ENCODE data around the gene TMED7.

Gene TMED7

DNA sequence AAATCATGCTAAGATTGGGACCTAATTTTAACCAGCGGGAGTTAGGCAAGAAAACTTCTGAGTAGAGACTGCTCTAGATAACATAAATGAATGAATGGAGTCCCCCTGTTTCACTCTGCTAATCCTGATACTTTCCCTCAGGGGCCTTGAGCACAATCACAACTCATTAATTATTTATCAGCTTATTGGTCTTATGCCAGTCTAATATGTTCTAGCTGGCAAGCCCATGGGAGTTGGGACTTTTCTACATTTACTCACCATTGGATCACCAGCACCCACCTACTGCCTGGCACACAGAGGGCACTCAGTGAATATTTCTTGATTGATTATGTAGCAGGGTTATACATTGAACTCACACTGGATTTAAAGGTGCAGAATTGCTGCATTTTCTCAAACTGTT is 13.5 kb upstream of the TMED7 start:
- DNase-seq (ENCODE audit: low read depth in 1 of 2, low spot score in 1 of 2), result no peak
- Histone ChIP-seq H3K27me3 (ENCODE audit: insufficient read depth, poor library complexity, severe bottlenecking) (no peaks in the 10 kb centered on the region), H3K27ac (replicated peaks) (no peak overlapping the region), H3K4me3 (replicated peaks; ENCODE audit: insufficient read depth, low read length) (no peak overlapping the region)
- TF ChIP-seq GABPA (IDR thresholded peaks at IDR 0.05; ENCODE audit: low read depth) (no peak), POLR2AphosphoS5 (IDR thresholded peaks at IDR 0.05; ENCODE audit: low read depth) (no peak), SPI1 (IDR thresholded peaks at IDR 0.05; ENCODE audit: borderline replicate concordance, low read depth) (no peak)
- TF ChIP-seq, protein P1, sequence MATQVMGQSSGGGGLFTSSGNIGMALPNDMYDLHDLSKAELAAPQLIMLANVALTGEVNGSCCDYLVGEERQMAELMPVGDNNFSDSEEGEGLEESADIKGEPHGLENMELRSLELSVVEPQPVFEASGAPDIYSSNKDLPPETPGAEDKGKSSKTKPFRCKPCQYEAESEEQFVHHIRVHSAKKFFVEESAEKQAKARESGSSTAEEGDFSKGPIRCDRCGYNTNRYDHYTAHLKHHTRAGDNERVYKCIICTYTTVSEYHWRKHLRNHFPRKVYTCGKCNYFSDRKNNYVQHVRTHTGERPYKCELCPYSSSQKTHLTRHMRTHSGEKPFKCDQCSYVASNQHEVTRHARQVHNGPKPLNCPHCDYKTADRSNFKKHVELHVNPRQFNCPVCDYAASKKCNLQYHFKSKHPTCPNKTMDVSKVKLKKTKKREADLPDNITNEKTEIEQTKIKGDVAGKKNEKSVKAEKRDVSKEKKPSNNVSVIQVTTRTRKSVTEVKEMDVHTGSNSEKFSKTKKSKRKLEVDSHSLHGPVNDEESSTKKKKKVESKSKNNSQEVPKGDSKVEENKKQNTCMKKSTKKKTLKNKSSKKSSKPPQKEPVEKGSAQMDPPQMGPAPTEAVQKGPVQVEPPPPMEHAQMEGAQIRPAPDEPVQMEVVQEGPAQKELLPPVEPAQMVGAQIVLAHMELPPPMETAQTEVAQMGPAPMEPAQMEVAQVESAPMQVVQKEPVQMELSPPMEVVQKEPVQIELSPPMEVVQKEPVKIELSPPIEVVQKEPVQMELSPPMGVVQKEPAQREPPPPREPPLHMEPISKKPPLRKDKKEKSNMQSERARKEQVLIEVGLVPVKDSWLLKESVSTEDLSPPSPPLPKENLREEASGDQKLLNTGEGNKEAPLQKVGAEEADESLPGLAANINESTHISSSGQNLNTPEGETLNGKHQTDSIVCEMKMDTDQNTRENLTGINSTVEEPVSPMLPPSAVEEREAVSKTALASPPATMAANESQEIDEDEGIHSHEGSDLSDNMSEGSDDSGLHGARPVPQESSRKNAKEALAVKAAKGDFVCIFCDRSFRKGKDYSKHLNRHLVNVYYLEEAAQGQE (IDR thresholded peaks at IDR 0.05; ENCODE audit: insufficient replicate concordance, low read depth), result no peak
- TF ChIP-seq, protein P2, sequence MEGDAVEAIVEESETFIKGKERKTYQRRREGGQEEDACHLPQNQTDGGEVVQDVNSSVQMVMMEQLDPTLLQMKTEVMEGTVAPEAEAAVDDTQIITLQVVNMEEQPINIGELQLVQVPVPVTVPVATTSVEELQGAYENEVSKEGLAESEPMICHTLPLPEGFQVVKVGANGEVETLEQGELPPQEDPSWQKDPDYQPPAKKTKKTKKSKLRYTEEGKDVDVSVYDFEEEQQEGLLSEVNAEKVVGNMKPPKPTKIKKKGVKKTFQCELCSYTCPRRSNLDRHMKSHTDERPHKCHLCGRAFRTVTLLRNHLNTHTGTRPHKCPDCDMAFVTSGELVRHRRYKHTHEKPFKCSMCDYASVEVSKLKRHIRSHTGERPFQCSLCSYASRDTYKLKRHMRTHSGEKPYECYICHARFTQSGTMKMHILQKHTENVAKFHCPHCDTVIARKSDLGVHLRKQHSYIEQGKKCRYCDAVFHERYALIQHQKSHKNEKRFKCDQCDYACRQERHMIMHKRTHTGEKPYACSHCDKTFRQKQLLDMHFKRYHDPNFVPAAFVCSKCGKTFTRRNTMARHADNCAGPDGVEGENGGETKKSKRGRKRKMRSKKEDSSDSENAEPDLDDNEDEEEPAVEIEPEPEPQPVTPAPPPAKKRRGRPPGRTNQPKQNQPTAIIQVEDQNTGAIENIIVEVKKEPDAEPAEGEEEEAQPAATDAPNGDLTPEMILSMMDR (IDR thresholded peaks at IDR 0.05; ENCODE audit: insufficient read depth, low read length), result no peak

DNA sequence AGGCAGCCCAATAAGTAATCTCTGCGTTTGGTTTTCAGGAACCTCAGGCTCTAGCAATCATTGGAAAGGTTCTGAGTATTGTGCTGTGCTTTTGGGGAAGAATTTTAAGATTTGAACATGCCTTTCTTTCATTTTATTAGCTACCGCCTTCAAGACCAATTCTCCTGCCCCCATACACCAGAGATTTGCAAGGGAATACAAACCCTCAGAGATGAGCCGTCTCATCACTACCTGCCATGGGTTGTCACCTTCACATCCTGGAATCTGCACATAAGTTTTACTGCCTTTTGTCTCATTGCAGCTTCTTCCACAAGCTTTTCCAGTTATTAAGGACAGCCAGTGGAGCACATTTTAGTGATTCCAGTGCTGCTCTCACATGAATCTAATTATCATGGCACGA is 11.7 kb upstream of the TMED7 start:
- TF ChIP-seq GABPA (IDR thresholded peaks at IDR 0.05; ENCODE audit: low read depth) (no peak), SPI1 (IDR thresholded peaks at IDR 0.05; ENCODE audit: borderline replicate concordance, low read depth) (no peak), POLR2AphosphoS5 (IDR thresholded peaks at IDR 0.05; ENCODE audit: low read depth) (no peak)
- TF ChIP-seq, protein P1 (IDR thresholded peaks at IDR 0.05; ENCODE audit: insufficient replicate concordance, low read depth), result no peak
- TF ChIP-seq, protein P2 (IDR thresholded peaks at IDR 0.05; ENCODE audit: insufficient read depth, low read length), result no peak
- DNase-seq (ENCODE audit: low read depth in 1 of 2, low spot score in 1 of 2), result no peak
- H3K27me3 ChIP-seq (ENCODE audit: insufficient read depth, poor library complexity, severe bottlenecking), result no peaks in the 10 kb centered on the region
- no peak overlapping the region for H3K4me3 ChIP-seq (replicated peaks; ENCODE audit: insufficient read depth, low read length)
- H3K27ac ChIP-seq (replicated peaks), result no peak overlapping the region

DNA sequence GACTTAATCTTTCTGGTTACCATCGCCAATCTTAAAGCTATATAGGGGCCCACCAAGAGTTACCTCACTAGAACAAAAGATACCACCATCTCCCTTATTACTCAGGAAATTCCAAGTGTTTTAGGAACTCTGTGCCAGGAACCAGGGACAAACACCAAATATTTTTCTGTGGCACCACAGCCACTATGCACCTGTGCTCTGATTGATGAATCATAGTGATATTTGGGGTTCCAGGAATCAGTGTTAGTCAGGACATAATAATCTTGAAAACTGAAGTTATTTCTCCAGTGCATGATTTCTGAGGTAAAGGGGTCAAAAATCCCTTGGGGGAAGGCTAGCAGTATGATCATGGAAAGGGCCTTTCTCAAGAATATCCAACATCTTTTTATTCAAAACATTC is 10.2 kb upstream of the TMED7 start:
- no peak for DNase-seq (ENCODE audit: low read depth in 1 of 2, low spot score in 1 of 2)
- Histone ChIP-seq H3K27ac (replicated peaks) (no peak overlapping the region), H3K27me3 (ENCODE audit: insufficient read depth, poor library complexity, severe bottlenecking) (no peaks in the 10 kb centered on the region), H3K4me3 (replicated peaks; ENCODE audit: insufficient read depth, low read length) (no peak overlapping the region)
- TF ChIP-seq SPI1 (IDR thresholded peaks at IDR 0.05; ENCODE audit: borderline replicate concordance, low read depth), result no peak
- TF ChIP-seq POLR2AphosphoS5 (IDR thresholded peaks at IDR 0.05; ENCODE audit: low read depth), result no peak
- TF ChIP-seq, protein P2 (IDR thresholded peaks at IDR 0.05; ENCODE audit: insufficient read depth, low read length), result no peak
- TF ChIP-seq GABPA (IDR thresholded peaks at IDR 0.05; ENCODE audit: low read depth), result no peak
- TF ChIP-seq, protein P1 (IDR thresholded peaks at IDR 0.05; ENCODE audit: insufficient replicate concordance, low read depth), result no peak

All from HL-60 (cell line).